MM.1S (cell line): ENCODE results near the gene CMTR2.

Experiments
- EZH2 ChIP-seq: fragments of 300-600 bp; sonication (generic); optimal IDR thresholded peaks from 2 replicates; pipeline ENCODE3; 2017; ENCODE audit warnings: low read depth, mild to moderate bottlenecking, antibody characterized with exemption, low read length, mixed read lengths
- EZH2phosphoT487 ChIP-seq: fragments of 300-600 bp; sonication (generic); IDR thresholded peaks from 2 replicates; pipeline ENCODE4 v1.6.1; 2018; ENCODE audit warnings: antibody characterized with exemption, low read length
- TF ChIP-seq, protein P1 (sequence below): fragments of 300-600 bp; sonication (generic); IDR thresholded peaks from 2 replicates; pipeline ENCODE4 v1.5.1; 2016; ENCODE audit warnings: antibody characterized with exemption, low read length, mixed read lengths

DNA sequence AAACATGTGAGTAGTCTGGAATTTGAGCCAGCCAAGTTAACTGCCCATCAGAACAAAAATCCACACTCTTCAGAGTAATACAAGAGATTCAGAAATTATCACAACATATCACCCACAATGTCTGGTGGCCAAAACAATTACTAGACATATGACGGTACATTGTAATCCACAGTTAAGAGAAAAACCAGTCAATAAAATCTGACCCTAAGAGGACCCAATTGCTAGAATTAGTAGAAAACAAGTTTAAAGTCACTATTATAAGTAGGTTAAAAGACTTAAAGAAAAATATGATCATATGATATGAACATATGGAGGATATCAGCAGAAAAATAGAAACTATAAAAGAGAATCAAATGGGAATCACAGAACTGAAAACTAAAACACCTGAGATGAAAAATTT is 15.8 kb downstream of the CMTR2 start:
- TF ChIP-seq, protein P1, sequence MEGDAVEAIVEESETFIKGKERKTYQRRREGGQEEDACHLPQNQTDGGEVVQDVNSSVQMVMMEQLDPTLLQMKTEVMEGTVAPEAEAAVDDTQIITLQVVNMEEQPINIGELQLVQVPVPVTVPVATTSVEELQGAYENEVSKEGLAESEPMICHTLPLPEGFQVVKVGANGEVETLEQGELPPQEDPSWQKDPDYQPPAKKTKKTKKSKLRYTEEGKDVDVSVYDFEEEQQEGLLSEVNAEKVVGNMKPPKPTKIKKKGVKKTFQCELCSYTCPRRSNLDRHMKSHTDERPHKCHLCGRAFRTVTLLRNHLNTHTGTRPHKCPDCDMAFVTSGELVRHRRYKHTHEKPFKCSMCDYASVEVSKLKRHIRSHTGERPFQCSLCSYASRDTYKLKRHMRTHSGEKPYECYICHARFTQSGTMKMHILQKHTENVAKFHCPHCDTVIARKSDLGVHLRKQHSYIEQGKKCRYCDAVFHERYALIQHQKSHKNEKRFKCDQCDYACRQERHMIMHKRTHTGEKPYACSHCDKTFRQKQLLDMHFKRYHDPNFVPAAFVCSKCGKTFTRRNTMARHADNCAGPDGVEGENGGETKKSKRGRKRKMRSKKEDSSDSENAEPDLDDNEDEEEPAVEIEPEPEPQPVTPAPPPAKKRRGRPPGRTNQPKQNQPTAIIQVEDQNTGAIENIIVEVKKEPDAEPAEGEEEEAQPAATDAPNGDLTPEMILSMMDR = no peak
- no peak for TF ChIP-seq EZH2
- TF ChIP-seq EZH2phosphoT487 = no peak
